ENCODE results near the gene CHAF1A.

Gene CHAF1A, protein sequence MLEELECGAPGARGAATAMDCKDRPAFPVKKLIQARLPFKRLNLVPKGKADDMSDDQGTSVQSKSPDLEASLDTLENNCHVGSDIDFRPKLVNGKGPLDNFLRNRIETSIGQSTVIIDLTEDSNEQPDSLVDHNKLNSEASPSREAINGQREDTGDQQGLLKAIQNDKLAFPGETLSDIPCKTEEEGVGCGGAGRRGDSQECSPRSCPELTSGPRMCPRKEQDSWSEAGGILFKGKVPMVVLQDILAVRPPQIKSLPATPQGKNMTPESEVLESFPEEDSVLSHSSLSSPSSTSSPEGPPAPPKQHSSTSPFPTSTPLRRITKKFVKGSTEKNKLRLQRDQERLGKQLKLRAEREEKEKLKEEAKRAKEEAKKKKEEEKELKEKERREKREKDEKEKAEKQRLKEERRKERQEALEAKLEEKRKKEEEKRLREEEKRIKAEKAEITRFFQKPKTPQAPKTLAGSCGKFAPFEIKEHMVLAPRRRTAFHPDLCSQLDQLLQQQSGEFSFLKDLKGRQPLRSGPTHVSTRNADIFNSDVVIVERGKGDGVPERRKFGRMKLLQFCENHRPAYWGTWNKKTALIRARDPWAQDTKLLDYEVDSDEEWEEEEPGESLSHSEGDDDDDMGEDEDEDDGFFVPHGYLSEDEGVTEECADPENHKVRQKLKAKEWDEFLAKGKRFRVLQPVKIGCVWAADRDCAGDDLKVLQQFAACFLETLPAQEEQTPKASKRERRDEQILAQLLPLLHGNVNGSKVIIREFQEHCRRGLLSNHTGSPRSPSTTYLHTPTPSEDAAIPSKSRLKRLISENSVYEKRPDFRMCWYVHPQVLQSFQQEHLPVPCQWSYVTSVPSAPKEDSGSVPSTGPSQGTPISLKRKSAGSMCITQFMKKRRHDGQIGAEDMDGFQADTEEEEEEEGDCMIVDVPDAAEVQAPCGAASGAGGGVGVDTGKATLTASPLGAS

DNA sequence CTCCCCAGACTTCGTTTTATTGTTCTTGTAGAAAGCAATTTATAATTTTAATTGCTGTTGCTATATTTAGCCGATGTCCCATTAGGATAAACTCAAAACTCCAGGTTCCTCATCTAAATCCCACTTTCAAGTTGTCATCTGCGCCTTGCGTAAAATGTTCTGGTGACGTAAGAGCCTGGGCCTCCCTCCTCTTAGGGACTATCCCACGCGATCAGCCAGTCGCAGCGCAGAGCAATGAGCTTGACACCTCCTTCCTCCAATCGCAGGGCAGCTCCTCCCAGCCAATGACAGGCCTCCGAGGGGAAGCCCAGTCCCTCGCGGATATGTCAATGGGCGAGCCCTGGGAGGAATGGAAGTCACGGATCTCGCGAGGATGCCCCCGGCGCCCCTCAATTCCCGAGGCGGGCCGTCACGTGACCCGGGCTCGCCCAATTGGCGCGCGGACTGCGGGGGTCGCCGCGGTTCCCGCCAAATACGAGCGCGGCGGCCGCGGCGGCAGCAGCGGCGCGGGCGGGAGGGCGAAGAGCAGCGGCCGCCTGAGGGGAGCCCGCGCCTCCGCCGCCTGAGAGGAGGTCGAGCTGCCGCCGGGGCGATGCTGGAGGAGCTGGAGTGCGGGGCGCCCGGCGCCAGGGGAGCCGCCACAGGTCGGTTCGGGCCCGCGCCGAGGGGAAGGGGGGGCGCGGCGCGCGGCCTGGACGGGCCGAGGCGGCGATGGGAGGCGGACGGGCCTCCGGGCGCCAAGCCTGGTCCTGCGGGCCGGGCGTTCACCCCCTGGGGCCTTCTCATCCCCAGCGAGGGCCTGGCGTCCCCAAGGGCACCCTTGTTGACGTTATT lies at the start of gene CHAF1A:
Gene CHAF1A (plus strand): TSS at position 470 of the 834 bp plus-strand sequence. CDS start 123 bp downstream, at position 593.
- peak within 1 kb of the TSS; percentile 41 for H3K27ac ChIP-seq (ENCODE audit: low read length)
- H3K36me3 ChIP-seq (ENCODE audit: insufficient read depth, low read depth, low read length) = peaks cover 40% of the 10 kb centered on the region
- peaks cover 19% of the 10 kb centered on the region for H3K4me1 ChIP-seq (ENCODE audit: insufficient read depth, low read length)

DNA sequence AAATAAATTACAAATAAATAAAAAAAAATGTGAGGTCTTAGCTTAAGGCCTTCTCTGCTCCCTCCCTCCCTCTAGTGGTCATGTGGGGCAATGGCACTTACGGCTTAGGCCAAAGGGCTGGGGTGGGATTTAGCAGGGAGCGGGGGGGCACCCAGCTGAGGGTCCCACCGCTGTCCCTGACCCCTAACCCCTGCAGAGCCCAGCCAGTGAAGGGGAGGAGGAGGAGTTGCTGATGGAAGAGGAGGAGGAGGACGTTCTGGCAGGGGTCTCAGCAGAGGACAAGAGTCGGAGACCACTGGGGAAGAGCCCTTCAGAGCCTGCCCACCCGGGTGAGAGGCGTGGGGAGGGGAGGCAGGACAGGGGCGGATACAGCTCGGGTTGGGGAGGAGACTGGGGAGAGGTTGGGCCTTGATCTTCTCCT lies 49.7 kb upstream of the CHAF1A start:
- H3K27ac ChIP-seq (ENCODE audit: low read length) = no peak overlapping the region
- peaks cover 44% of the 10 kb centered on the region for H3K36me3 ChIP-seq (ENCODE audit: insufficient read depth, low read depth, low read length)
- no peak overlapping the region for H3K9ac ChIP-seq (ENCODE audit: low read depth, low read length)
- no peaks in the 10 kb centered on the region for H3K4me1 ChIP-seq (ENCODE audit: insufficient read depth, low read length)
- H3K9me3 ChIP-seq (ENCODE audit: insufficient read depth, low read depth, low read length) = no peaks in the 10 kb centered on the region
- H3K4me3 ChIP-seq (ENCODE audit: low read length) = no peak overlapping the region
- no peaks in the 10 kb centered on the region for H3K27me3 ChIP-seq (ENCODE audit: insufficient read depth, low read length)

More for the DNA sequence above, at the start of gene CHAF1A:
- H3K9me3 ChIP-seq (ENCODE audit: insufficient read depth, low read depth, low read length) = no peaks in the 10 kb centered on the region
- no peaks in the 10 kb centered on the region for H3K27me3 ChIP-seq (ENCODE audit: insufficient read depth, low read length)
- H3K9ac ChIP-seq (ENCODE audit: low read depth, low read length) = peak within 1 kb of the TSS; percentile 99
- peak within 1 kb of the TSS; percentile 93 for H3K4me3 ChIP-seq (ENCODE audit: low read length)

DNA sequence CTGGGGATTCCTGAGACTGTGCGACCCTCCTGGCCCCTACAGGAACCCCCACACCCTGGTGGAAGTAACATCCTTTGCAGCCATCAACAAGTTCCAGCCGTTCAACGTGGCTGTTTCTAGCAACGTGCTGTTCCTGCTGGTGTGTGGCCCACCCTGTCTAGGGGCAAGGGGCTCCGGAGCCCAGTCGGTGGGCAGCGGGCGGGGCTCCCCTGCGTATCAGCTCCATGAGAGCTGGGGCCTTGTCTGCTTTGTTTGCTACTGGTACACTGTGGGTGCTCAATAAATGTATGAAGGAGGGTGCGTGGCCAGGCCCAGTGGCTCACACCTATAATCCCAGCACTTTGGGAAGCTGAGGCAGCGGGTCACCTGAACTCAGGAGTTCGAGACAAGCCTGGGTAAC lies 48.2 kb upstream of the CHAF1A start:
- H3K9ac ChIP-seq (ENCODE audit: low read depth, low read length) = no peak overlapping the region
- H3K27me3 ChIP-seq (ENCODE audit: insufficient read depth, low read length) = no peaks in the 10 kb centered on the region
- no peak overlapping the region for H3K27ac ChIP-seq (ENCODE audit: low read length)
- H3K4me3 ChIP-seq (ENCODE audit: low read length) = no peak overlapping the region
- H3K9me3 ChIP-seq (ENCODE audit: insufficient read depth, low read depth, low read length) = no peaks in the 10 kb centered on the region
- peaks cover 47% of the 10 kb centered on the region for H3K36me3 ChIP-seq (ENCODE audit: insufficient read depth, low read depth, low read length)
- no peaks in the 10 kb centered on the region for H3K4me1 ChIP-seq (ENCODE audit: insufficient read depth, low read length)

DNA sequence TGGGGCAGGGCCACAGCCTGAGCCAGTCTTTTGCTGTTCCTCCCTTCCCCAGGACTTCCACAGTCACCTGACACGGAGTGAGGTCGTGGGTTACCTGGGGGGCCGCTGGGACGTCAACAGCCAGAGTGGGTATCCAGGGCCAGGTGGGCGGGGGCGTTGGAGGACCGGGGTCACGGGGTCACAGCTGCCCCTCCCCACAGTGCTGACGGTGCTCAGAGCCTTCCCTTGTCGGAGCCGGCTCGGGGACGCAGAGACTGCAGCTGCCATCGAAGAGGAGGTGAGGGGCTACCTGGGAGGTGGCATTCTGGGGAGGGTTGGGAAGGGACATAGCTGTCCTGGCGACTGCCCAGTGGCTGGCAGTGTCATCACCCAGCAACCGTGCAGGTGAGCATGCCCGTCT lies 47.5 kb upstream of the CHAF1A start:
- Histone ChIP-seq H3K4me1 (ENCODE audit: insufficient read depth, low read length) (no peaks in the 10 kb centered on the region), H3K27me3 (ENCODE audit: insufficient read depth, low read length) (no peaks in the 10 kb centered on the region), H3K27ac (ENCODE audit: low read length) (no peak overlapping the region)

DNA sequence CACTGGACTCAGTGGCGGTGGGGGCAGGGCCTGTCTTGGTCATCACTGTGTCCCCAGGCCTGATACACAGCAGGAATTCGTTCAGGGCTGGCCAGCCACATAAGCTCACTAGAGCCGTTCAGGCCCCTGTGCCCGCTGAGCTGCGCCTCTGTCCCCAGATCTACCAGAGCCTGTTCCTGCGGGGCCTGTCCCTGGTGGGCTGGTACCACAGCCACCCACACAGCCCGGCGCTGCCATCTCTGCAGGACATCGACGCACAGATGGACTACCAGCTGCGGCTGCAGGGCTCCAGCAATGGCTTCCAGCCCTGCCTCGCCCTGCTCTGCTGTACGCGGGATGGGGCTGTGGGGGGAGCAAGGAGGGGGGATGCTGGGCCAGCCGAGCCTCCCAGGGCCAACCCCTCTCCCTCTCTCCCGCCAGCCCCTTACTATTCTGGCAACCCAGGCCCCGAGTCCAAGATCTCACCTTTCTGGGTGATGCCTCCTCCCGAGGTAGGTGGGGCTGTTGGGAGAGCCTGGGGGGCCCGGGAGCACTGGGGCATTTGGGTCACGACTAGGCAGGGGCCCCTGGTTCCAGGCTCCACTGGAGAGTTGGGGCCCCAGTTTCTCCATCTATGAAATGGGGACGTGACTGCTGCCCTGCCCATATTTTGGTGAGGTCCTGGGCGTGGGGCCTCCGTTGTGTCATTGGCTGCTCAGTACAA lies 45.2 kb upstream of the CHAF1A start:
- no peaks in the 10 kb centered on the region for H3K4me1 ChIP-seq (ENCODE audit: insufficient read depth, low read length)
- H3K9ac ChIP-seq (ENCODE audit: low read depth, low read length) = no peak overlapping the region
- H3K36me3 ChIP-seq (ENCODE audit: insufficient read depth, low read depth, low read length) = peaks cover 52% of the 10 kb centered on the region
- no peaks in the 10 kb centered on the region for H3K9me3 ChIP-seq (ENCODE audit: insufficient read depth, low read depth, low read length)
- H3K27ac ChIP-seq (ENCODE audit: low read length) = no peak overlapping the region
- H3K4me3 ChIP-seq (ENCODE audit: low read length) = no peak overlapping the region
- H3K27me3 ChIP-seq (ENCODE audit: insufficient read depth, low read length) = no peaks in the 10 kb centered on the region

More for the DNA sequence above, 47.5 kb upstream of the CHAF1A start:
- Histone ChIP-seq H3K36me3 (ENCODE audit: insufficient read depth, low read depth, low read length) (peaks cover 43% of the 10 kb centered on the region), H3K9me3 (ENCODE audit: insufficient read depth, low read depth, low read length) (no peaks in the 10 kb centered on the region), H3K4me3 (ENCODE audit: low read length) (no peak overlapping the region), H3K9ac (ENCODE audit: low read depth, low read length) (no peak overlapping the region)

DNA sequence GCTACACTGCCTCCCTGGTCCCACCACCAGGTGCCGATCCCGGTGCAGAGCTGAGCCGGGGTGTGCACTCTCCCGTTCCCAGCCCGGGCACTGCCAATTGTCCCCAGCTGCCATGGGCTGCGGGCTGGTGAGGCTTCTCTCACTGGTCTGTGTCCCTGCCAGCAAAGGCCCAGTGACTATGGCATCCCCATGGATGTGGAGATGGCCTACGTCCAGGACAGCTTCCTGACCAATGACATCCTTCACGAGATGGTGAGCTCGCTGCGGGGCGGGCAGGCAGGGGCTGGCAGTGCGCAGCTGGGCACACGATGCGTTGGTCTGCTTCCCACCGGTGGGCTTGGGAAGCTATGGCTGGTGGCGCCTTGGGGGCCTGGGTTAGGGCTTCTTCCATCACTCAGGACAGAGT lies 44.5 kb upstream of the CHAF1A start:
- Histone ChIP-seq H3K27me3 (ENCODE audit: insufficient read depth, low read length) (no peaks in the 10 kb centered on the region), H3K9ac (ENCODE audit: low read depth, low read length) (no peak overlapping the region), H3K9me3 (ENCODE audit: insufficient read depth, low read depth, low read length) (no peaks in the 10 kb centered on the region), H3K27ac (ENCODE audit: low read length) (no peak overlapping the region), H3K4me3 (ENCODE audit: low read length) (no peak overlapping the region), H3K36me3 (ENCODE audit: insufficient read depth, low read depth, low read length) (peaks cover 56% of the 10 kb centered on the region), H3K4me1 (ENCODE audit: insufficient read depth, low read length) (no peaks in the 10 kb centered on the region)

DNA sequence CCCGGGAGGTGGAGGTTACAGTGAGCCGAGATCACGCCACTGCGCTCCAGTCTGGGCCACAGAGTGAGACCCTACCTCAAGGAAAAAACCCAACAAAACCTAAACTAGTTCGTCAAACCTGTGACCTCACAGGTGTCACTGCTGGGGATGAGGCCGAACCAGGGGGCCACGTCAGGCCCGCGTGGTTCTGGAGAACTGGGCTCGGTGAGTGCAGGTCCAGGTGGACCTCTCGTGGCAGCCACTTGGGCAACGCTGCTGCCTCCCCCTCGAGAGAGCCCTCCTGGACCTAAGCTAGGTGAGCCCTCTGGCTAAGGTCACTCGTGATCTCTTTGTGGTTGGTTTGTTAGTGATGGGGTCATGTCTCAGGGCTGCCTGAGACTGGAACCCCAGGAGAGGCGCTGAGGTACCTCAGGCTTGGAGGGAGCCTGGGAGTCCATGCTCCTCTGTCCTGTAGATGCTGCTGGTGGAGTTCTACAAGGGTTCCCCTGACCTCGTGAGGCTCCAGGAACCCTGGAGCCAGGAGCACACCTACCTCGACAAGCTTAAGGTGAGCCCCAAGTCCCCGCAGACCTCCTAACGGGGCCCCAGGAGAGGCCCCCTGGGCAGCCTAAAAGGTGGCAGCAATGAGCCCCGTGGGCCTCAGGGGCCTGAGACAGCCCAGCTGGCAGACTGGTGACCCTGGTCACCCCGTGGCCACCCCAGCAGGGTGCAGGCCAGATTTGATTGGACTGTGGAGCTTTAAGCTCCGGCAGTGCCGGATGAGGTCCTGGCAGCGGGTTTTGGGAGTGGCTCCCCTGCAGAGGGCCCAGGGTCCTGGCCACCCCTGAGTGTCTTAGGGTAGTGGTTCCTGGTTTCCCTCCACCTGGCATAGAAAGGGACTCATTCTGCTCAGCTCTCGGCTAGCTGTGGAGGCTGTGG lies 43.5 kb upstream of the CHAF1A start:
- Histone ChIP-seq H3K9ac (ENCODE audit: low read depth, low read length) (no peak overlapping the region), H3K4me1 (ENCODE audit: insufficient read depth, low read length) (no peaks in the 10 kb centered on the region), H3K4me3 (ENCODE audit: low read length) (no peak overlapping the region), H3K36me3 (ENCODE audit: insufficient read depth, low read depth, low read length) (peaks cover 60% of the 10 kb centered on the region), H3K27me3 (ENCODE audit: insufficient read depth, low read length) (no peaks in the 10 kb centered on the region), H3K27ac (ENCODE audit: low read length) (no peak overlapping the region), H3K9me3 (ENCODE audit: insufficient read depth, low read depth, low read length) (no peaks in the 10 kb centered on the region)

DNA sequence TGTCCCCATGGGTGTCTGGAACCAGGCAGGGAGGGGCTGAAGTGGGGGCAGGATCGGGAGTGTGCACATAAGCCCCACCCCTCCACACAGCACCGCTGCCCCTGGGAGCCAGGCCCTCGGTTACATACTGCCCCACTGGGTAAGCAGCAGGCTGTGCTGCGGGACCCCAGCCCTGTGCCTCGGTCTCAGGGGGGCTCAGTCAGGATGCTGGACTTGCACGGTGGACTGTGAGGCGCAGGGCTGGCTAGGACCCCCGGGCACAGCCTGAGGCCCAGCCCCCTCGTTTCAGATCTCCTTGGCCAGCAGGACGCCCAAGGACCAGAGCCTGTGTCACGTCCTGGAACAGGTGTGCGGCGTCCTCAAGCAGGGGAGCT lies 42.8 kb upstream of the CHAF1A start:
- peaks cover 56% of the 10 kb centered on the region for H3K36me3 ChIP-seq (ENCODE audit: insufficient read depth, low read depth, low read length)
- no peak overlapping the region for H3K27ac ChIP-seq (ENCODE audit: low read length)
- no peaks in the 10 kb centered on the region for H3K9me3 ChIP-seq (ENCODE audit: insufficient read depth, low read depth, low read length)
- H3K27me3 ChIP-seq (ENCODE audit: insufficient read depth, low read length) = no peaks in the 10 kb centered on the region
- H3K4me1 ChIP-seq (ENCODE audit: insufficient read depth, low read length) = no peaks in the 10 kb centered on the region
- no peak overlapping the region for H3K9ac ChIP-seq (ENCODE audit: low read depth, low read length)
- no peak overlapping the region for H3K4me3 ChIP-seq (ENCODE audit: low read length)

DNA sequence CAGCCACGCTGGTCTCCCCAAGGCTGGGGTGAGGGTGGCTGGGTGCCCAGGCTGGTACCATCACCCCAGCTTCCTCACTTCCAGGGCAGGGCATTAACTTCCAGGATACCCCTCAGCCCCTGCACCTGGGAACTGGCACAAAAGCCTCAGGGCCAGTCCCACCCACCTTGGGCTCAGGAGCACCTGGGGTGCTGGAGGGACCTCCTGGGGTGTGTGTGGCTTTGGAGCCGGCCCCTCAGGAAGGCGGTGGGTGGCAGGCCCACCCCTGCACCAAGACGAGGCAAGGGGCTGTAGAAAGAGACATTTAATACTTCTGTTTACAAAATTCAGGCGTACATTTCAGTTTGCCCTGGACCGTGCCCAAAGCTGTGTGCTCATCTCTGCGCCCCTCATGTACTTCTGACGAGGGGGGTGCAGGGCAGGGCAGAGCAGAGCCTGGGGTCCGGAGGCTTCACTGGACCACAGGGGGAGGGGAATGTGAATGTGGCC lies 42.3 kb upstream of the CHAF1A start:
- H3K4me1 ChIP-seq (ENCODE audit: insufficient read depth, low read length) = no peaks in the 10 kb centered on the region
- H3K9ac ChIP-seq (ENCODE audit: low read depth, low read length) = no peak overlapping the region
- H3K27ac ChIP-seq (ENCODE audit: low read length) = no peak overlapping the region
- H3K27me3 ChIP-seq (ENCODE audit: insufficient read depth, low read length) = no peaks in the 10 kb centered on the region
- H3K9me3 ChIP-seq (ENCODE audit: insufficient read depth, low read depth, low read length) = no peaks in the 10 kb centered on the region
- H3K4me3 ChIP-seq (ENCODE audit: low read length) = no peak overlapping the region
- peaks cover 57% of the 10 kb centered on the region for H3K36me3 ChIP-seq (ENCODE audit: insufficient read depth, low read depth, low read length)

DNA sequence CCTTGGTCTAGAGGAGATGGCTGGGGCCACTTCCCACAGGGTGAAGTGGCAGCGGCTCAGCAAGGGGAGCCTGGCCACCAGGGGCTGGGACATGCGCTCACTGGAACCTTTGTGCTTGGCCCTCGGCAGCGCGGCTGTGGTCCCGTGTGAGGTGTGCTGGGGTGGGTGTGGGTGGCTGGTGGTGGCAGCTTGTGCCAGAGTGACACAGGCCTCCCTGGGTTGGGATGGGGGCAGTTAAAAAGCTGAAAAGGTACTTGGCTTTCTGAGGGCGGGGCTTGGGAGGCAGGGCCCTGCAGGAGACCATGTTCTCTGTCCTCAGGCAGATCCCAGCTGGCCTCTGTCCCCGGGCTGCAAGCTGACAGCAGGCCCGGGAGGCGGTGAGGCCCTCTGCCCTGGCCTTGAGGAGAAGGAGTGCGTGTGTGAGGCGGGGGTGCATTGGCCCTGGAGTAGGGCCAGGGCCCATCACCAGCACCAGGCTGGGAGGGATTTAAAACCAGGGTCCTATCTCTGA lies 41.7 kb upstream of the CHAF1A start:
- Histone ChIP-seq H3K4me3 (ENCODE audit: low read length) (no peak overlapping the region), H3K9me3 (ENCODE audit: insufficient read depth, low read depth, low read length) (no peaks in the 10 kb centered on the region), H3K36me3 (ENCODE audit: insufficient read depth, low read depth, low read length) (peaks cover 59% of the 10 kb centered on the region), H3K4me1 (ENCODE audit: insufficient read depth, low read length) (no peaks in the 10 kb centered on the region), H3K27ac (ENCODE audit: low read length) (no peak overlapping the region), H3K9ac (ENCODE audit: low read depth, low read length) (no peak overlapping the region), H3K27me3 (ENCODE audit: insufficient read depth, low read length) (no peaks in the 10 kb centered on the region)
